Osteoblast (primary cell): ENCODE measurements around the gene SLC2A11. TPM values are rescaled to one million over a fixed set of nuclear protein-coding genes. Genes with fewer than 3 reads are reported as not detected.
A peak's percentile ranks its signal among the peaks of the same experiment; 100 is the strongest.

Source experiments
- DNase-seq: peaks from one replicate; pipeline ENCODE4 v3.0.0; 2011; ENCODE audit warnings: low spot score, mixed read lengths; ENCODE audit not compliant: insufficient read length; ENCODE audit errors: missing footprints
- H2AFZ ChIP-seq: 2 replicates; pipeline ENCODE4 v1.6.0; 2011; ENCODE audit warnings: mild to moderate bottlenecking, low read length
- H3K27ac ChIP-seq: 2 replicates; pipeline ENCODE4 v1.5.1; 2011; ENCODE audit warnings: mild to moderate bottlenecking, low read depth, low read length, moderate library complexity
- H3K27me3 ChIP-seq: 2 replicates; pipeline ENCODE4 v1.6.0; 2012; ENCODE audit warnings: mild to moderate bottlenecking, control low read depth, inconsistent platforms, low read length, moderate library complexity; ENCODE audit not compliant: insufficient read depth
- H3K36me3 ChIP-seq: 2 replicates; pipeline ENCODE4 v1.5.1; 2011; ENCODE audit warnings: mild to moderate bottlenecking, low read length, control low read depth, moderate library complexity; ENCODE audit not compliant: insufficient read depth
- H3K4me1 ChIP-seq: 2 replicates; pipeline ENCODE4 v1.5.1; 2011; ENCODE audit warnings: mild to moderate bottlenecking, low read length, control low read depth, moderate library complexity; ENCODE audit not compliant: insufficient read depth
- H3K4me2 ChIP-seq: 2 replicates; pipeline ENCODE4 v1.6.0; 2011; ENCODE audit warnings: mild to moderate bottlenecking, low read length; ENCODE audit not compliant: insufficient read depth
- H3K4me3 ChIP-seq: fragments of 200-600 bp; sonication (generic); 3 replicates; pipeline ENCODE4 v1.5.1; 2012; ENCODE audit warnings: mild to moderate bottlenecking, low read length, inconsistent platforms; ENCODE audit not compliant: insufficient read depth
- H3K79me2 ChIP-seq: 2 replicates; pipeline ENCODE4 v1.6.0; 2012; ENCODE audit warnings: mild to moderate bottlenecking, low read length, control low read depth, inconsistent platforms; ENCODE audit not compliant: insufficient read depth
- H3K9me3 ChIP-seq: 2 replicates; pipeline ENCODE4 v1.5.1; 2011; ENCODE audit warnings: low read depth, low read length, control low read depth
- H4K20me1 ChIP-seq: 2 replicates; pipeline ENCODE4 v1.6.0; 2012; ENCODE audit warnings: mild to moderate bottlenecking, low read length, control low read depth; ENCODE audit not compliant: insufficient read depth
- total RNA-seq: library from RNA; depleted of rRNA; stranded (reverse); fragments of >200 nt; gene quantifications from 2 replicates; pipeline ENCODE4 v1.2.3, GENCODE V29; 2012
- TF ChIP-seq, protein P1 (sequence below): IDR thresholded peaks from 2 replicates; pipeline ENCODE4 v1.5.1; 2011; ENCODE audit warnings: mild to moderate bottlenecking, low read depth, low read length, moderate library complexity; ENCODE audit errors: extremely low read depth

The SLC2A11 gene
- total RNA-seq, 1 donor, result 14.1 TPM

- DNase-seq, result peak; percentile 67
- peaks cover 9% of the 10 kb centered on the region for H3K36me3 ChIP-seq
- H2AFZ ChIP-seq, result no peak overlapping the region
- no peaks in the 10 kb centered on the region for H4K20me1 ChIP-seq
- no peaks in the 10 kb centered on the region for H3K27me3 ChIP-seq
- no peak overlapping the region for H3K27ac ChIP-seq
- no peaks in the 10 kb centered on the region for H3K9me3 ChIP-seq
- no peak overlapping the region for H3K4me3 ChIP-seq
- no peaks in the 10 kb centered on the region for H3K4me1 ChIP-seq
- TF ChIP-seq, protein P1, sequence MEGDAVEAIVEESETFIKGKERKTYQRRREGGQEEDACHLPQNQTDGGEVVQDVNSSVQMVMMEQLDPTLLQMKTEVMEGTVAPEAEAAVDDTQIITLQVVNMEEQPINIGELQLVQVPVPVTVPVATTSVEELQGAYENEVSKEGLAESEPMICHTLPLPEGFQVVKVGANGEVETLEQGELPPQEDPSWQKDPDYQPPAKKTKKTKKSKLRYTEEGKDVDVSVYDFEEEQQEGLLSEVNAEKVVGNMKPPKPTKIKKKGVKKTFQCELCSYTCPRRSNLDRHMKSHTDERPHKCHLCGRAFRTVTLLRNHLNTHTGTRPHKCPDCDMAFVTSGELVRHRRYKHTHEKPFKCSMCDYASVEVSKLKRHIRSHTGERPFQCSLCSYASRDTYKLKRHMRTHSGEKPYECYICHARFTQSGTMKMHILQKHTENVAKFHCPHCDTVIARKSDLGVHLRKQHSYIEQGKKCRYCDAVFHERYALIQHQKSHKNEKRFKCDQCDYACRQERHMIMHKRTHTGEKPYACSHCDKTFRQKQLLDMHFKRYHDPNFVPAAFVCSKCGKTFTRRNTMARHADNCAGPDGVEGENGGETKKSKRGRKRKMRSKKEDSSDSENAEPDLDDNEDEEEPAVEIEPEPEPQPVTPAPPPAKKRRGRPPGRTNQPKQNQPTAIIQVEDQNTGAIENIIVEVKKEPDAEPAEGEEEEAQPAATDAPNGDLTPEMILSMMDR, result no peak
- no peaks in the 10 kb centered on the region for H3K79me2 ChIP-seq
- no peak overlapping the region for H3K4me2 ChIP-seq
Measured at GRCh38 chr22:23875801-23876200, 18.1 kb downstream of the SLC2A11 start.

DNA sequence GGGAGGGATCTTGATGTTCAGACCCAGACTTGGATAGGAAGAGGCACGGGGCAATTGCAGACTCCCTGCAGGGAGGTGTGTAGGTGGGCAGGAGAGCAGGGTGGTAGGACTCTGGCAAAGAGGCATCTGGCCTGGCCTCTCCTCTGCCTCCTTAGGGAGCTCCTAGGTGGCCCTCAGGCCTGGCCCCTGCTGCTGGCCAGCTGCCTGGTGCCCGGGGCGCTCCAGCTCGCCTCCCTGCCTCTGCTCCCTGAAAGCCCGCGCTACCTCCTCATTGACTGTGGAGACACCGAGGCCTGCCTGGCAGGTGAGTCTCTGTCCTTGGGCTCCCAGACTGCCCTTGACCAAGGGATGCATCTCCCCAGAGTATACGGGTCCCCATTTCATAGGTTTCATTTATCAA, 19.9 kb downstream of the SLC2A11 start:
- Histone ChIP-seq H3K36me3 (peaks cover 9% of the 10 kb centered on the region), H3K4me2 (no peak overlapping the region), H3K27ac (no peak overlapping the region), H3K4me1 (no peaks in the 10 kb centered on the region), H3K4me3 (no peak overlapping the region), H3K79me2 (no peaks in the 10 kb centered on the region), H2AFZ (no peak overlapping the region), H4K20me1 (no peaks in the 10 kb centered on the region), H3K9me3 (no peaks in the 10 kb centered on the region), H3K27me3 (no peaks in the 10 kb centered on the region)
- peak; percentile 23 for DNase-seq
- TF ChIP-seq, protein P1, result no peak

DNA sequence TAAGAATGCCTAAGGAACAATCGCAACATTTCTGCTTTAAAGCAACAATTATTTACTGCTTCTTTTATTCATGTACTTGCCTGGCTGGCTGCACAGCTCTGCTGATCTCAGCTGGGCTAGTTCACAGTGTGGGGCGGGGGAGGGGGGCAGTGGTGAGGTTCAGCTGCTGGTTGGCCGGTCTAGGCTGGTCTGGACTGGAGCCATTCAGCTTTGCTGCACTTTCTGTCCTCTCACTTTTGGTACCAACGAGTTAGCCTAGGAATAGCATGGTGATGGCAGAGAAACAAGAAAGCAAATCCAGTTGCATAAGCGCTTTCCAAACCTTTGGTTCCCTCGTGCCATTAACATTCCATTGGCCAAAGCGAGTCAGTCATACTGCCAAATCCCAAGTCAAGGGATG, 20.5 kb downstream of the SLC2A11 start:
- Histone ChIP-seq H3K4me3 (no peak overlapping the region), H3K27me3 (no peaks in the 10 kb centered on the region), H3K79me2 (no peaks in the 10 kb centered on the region), H3K9me3 (no peaks in the 10 kb centered on the region), H3K27ac (no peak overlapping the region), H2AFZ (no peak overlapping the region), H3K4me1 (no peaks in the 10 kb centered on the region), H4K20me1 (no peaks in the 10 kb centered on the region), H3K4me2 (no peak overlapping the region), H3K36me3 (peaks cover 9% of the 10 kb centered on the region)
- TF ChIP-seq, protein P1, result no peak
- DNase-seq, result peak; percentile 30

DNA sequence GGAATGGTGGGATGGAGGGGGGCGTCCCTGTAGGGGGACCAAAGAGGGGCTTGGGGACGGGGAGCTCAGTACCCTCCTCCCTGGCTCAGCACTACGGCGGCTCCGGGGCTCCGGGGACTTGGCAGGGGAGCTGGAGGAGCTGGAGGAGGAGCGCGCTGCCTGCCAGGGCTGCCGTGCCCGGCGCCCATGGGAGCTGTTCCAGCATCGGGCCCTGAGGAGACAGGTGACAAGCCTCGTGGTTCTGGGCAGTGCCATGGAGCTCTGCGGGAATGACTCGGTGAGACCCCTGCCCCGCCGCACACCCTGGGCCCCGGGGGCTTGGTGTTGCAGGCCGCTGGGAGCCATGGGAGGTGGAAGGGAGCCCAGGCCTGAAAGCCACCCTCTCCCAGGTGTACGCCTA, 24.7 kb downstream of the SLC2A11 start:
- Histone ChIP-seq H2AFZ (no peak overlapping the region), H3K4me2 (no peak overlapping the region), H4K20me1 (no peaks in the 10 kb centered on the region), H3K79me2 (no peaks in the 10 kb centered on the region), H3K36me3 (no peaks in the 10 kb centered on the region), H3K4me3 (no peak overlapping the region), H3K27me3 (no peaks in the 10 kb centered on the region), H3K9me3 (no peaks in the 10 kb centered on the region), H3K27ac (no peak overlapping the region), H3K4me1 (no peaks in the 10 kb centered on the region)
- TF ChIP-seq, protein P1, result no peak
- DNase-seq, result no peak
